Memory B cell (primary cell): Measurements from ENCODE around the gene HIVEP3.
"Not testable (repeated sequence)": the region's sequence is repeated elsewhere in the genome, so short reads cannot be mapped to it uniquely, and the experiment has no call there.

Source experiments
- ATAC-seq: fragments of 150-1000 bp; cut with Tn5 transposase; 2 replicates; pipeline ENCODE4 v1.10.0; 2021; ENCODE audit warnings: low read depth, mild to moderate bottlenecking, moderate library complexity
- DNase-seq, 2 donors: peaks; one replicate each; pipeline ENCODE4 v3.0.0; 2022; ENCODE audit warnings: low spot score in 2 of 2
- H3K27ac Mint-ChIP-seq: one replicate; pipeline ENCODE4 v1.8.0; 2022; ENCODE audit warnings: mild to moderate bottlenecking, moderate library complexity, mixed read lengths
- H3K27me3 Mint-ChIP-seq: one replicate; pipeline ENCODE4 v1.8.0; 2022; ENCODE audit warnings: mixed read lengths
- H3K36me3 Mint-ChIP-seq: one replicate; pipeline ENCODE4 v1.8.0; 2022; ENCODE audit warnings: mild to moderate bottlenecking, mixed read lengths
- H3K4me1 Mint-ChIP-seq: one replicate; pipeline ENCODE4 v1.8.0; 2022; ENCODE audit warnings: mixed read lengths
- H3K4me3 Mint-ChIP-seq: one replicate; pipeline ENCODE4 v1.8.0; 2022; ENCODE audit warnings: mild to moderate bottlenecking, moderate library complexity, mixed read lengths
- H3K9me3 Mint-ChIP-seq: one replicate; pipeline ENCODE4 v1.8.0; 2022; ENCODE audit warnings: mixed read lengths

Gene HIVEP3

GRCh38 chr1:41564741-41565475, 353.8 kb downstream of the HIVEP3 start:
- Mint-ChIP-seq H3K36me3 (peaks cover 35% of the 10 kb centered on the region), H3K4me1 (peaks cover 9% of the 10 kb centered on the region), H3K27me3 (no peaks in the 10 kb centered on the region), H3K4me3 (no peak overlapping the region), H3K9me3 (no peaks in the 10 kb centered on the region), H3K27ac (no peak overlapping the region)
- no peak for DNase-seq
- no peak for ATAC-seq

- ATAC-seq (no peak), DNase-seq (no peak)
- H3K27me3 Mint-ChIP-seq: no peaks in the 10 kb centered on the region
- peaks cover 9% of the 10 kb centered on the region for H3K4me1 Mint-ChIP-seq
- H3K9me3 Mint-ChIP-seq: no peaks in the 10 kb centered on the region
- H3K27ac Mint-ChIP-seq: no peak overlapping the region
- no peak overlapping the region for H3K4me3 Mint-ChIP-seq
- peaks cover 31% of the 10 kb centered on the region for H3K36me3 Mint-ChIP-seq
These were observed 356.4 kb downstream of the HIVEP3 start for GRCh38 chr1:41562328-41562727.

GRCh38 chr1:41560931-41561330, 357.8 kb downstream of the HIVEP3 start:
- Mint-ChIP-seq H3K27ac (no peak overlapping the region), H3K9me3 (no peaks in the 10 kb centered on the region), H3K27me3 (no peaks in the 10 kb centered on the region), H3K4me3 (no peak overlapping the region), H3K36me3 (peaks cover 28% of the 10 kb centered on the region), H3K4me1 (no peaks in the 10 kb centered on the region)
- no peak for ATAC-seq
- no peak for DNase-seq

- no peak for ATAC-seq
- H3K27ac Mint-ChIP-seq: no peak overlapping the region
- no peak for DNase-seq
- peaks cover 2% of the 10 kb centered on the region for H3K9me3 Mint-ChIP-seq
- H3K36me3 Mint-ChIP-seq: peaks cover 32% of the 10 kb centered on the region
- H3K27me3 Mint-ChIP-seq: no peaks in the 10 kb centered on the region
- H3K4me3 Mint-ChIP-seq: no peak overlapping the region
- H3K4me1 Mint-ChIP-seq: peaks cover 2% of the 10 kb centered on the region
These were observed 358.2 kb downstream of the HIVEP3 start for GRCh38 chr1:41560496-41560895.

GRCh38 chr1:41559331-41559730, 359.4 kb downstream of the HIVEP3 start:
- peaks cover 2% of the 10 kb centered on the region for H3K9me3 Mint-ChIP-seq
- no peaks in the 10 kb centered on the region for H3K27me3 Mint-ChIP-seq
- H3K4me1 Mint-ChIP-seq: peaks cover 2% of the 10 kb centered on the region
- no peak for ATAC-seq
- peaks cover 29% of the 10 kb centered on the region for H3K36me3 Mint-ChIP-seq
- DNase-seq: no peak
- no peak overlapping the region for H3K27ac Mint-ChIP-seq
- no peak overlapping the region for H3K4me3 Mint-ChIP-seq

- Mint-ChIP-seq H3K36me3 (peaks cover 26% of the 10 kb centered on the region), H3K4me3 (no peak overlapping the region), H3K9me3 (peaks cover 2% of the 10 kb centered on the region), H3K4me1 (peaks cover 2% of the 10 kb centered on the region), H3K27me3 (no peaks in the 10 kb centered on the region), H3K27ac (no peak overlapping the region)
- no peak for DNase-seq
- no peak for ATAC-seq
These were observed 360.0 kb downstream of the HIVEP3 start for GRCh38 chr1:41558761-41559171.

- no peak overlapping the region for H3K4me3 Mint-ChIP-seq
- peaks cover 24% of the 10 kb centered on the region for H3K36me3 Mint-ChIP-seq
- peaks cover 2% of the 10 kb centered on the region for H3K4me1 Mint-ChIP-seq
- ATAC-seq (no peak), DNase-seq (no peak)
- H3K27ac Mint-ChIP-seq: no peak overlapping the region
- no peaks in the 10 kb centered on the region for H3K27me3 Mint-ChIP-seq
- peaks cover 2% of the 10 kb centered on the region for H3K9me3 Mint-ChIP-seq
These were observed 360.8 kb downstream of the HIVEP3 start for GRCh38 chr1:41557751-41558455.

GRCh38 chr1:41554746-41555145, 364.0 kb downstream of the HIVEP3 start:
- peaks cover 12% of the 10 kb centered on the region for H3K4me1 Mint-ChIP-seq
- H3K9me3 Mint-ChIP-seq, H3K27ac Mint-ChIP-seq, H3K4me3 Mint-ChIP-seq, ATAC-seq, DNase-seq, H3K27me3 Mint-ChIP-seq: not testable (repeated sequence)
- H3K36me3 Mint-ChIP-seq: peaks cover 22% of the 10 kb centered on the region

GRCh38 chr1:41547781-41548560, 370.8 kb downstream of the HIVEP3 start:
- ATAC-seq: no peak
- DNase-seq: no peak
- H3K36me3 Mint-ChIP-seq: peaks cover 1% of the 10 kb centered on the region
- peaks cover 7% of the 10 kb centered on the region for H3K9me3 Mint-ChIP-seq
- H3K27me3 Mint-ChIP-seq: no peaks in the 10 kb centered on the region
- peaks cover 10% of the 10 kb centered on the region for H3K4me1 Mint-ChIP-seq
- H3K27ac Mint-ChIP-seq: peak overlapping the region; percentile 5
- H3K4me3 Mint-ChIP-seq: no peak overlapping the region

- H3K27ac Mint-ChIP-seq: no peak overlapping the region
- H3K27me3 Mint-ChIP-seq: no peaks in the 10 kb centered on the region
- H3K36me3 Mint-ChIP-seq: peaks cover 3% of the 10 kb centered on the region
- H3K4me3 Mint-ChIP-seq: no peak overlapping the region
- peaks cover 10% of the 10 kb centered on the region for H3K4me1 Mint-ChIP-seq
- ATAC-seq (no peak), DNase-seq (no peak)
- peaks cover 5% of the 10 kb centered on the region for H3K9me3 Mint-ChIP-seq
These were observed 371.4 kb downstream of the HIVEP3 start for GRCh38 chr1:41547336-41547735.

- ATAC-seq: no peak
- no peak for DNase-seq
- Mint-ChIP-seq H3K36me3 (peaks cover 4% of the 10 kb centered on the region), H3K27me3 (no peaks in the 10 kb centered on the region), H3K27ac (no peak overlapping the region), H3K4me1 (peaks cover 8% of the 10 kb centered on the region), H3K9me3 (peaks cover 5% of the 10 kb centered on the region), H3K4me3 (no peak overlapping the region)
These were observed 371.9 kb downstream of the HIVEP3 start for GRCh38 chr1:41546833-41547135.

- Mint-ChIP-seq H3K27me3 (no peaks in the 10 kb centered on the region), H3K9me3 (peaks cover 5% of the 10 kb centered on the region), H3K4me1 (peaks cover 8% of the 10 kb centered on the region), H3K36me3 (peaks cover 3% of the 10 kb centered on the region), H3K4me3 (no peak overlapping the region), H3K27ac (no peak overlapping the region)
- DNase-seq: no peak
- no peak for ATAC-seq
These were observed 372.5 kb downstream of the HIVEP3 start for GRCh38 chr1:41545996-41546832.

- H3K4me1 Mint-ChIP-seq: peaks cover 26% of the 10 kb centered on the region
- peaks cover 5% of the 10 kb centered on the region for H3K9me3 Mint-ChIP-seq
- DNase-seq (no peak), ATAC-seq (no peak)
- H3K36me3 Mint-ChIP-seq: peaks cover 3% of the 10 kb centered on the region
- no peaks in the 10 kb centered on the region for H3K27me3 Mint-ChIP-seq
- H3K4me3 Mint-ChIP-seq: no peak overlapping the region
- no peak overlapping the region for H3K27ac Mint-ChIP-seq
These were observed 376.4 kb downstream of the HIVEP3 start for GRCh38 chr1:41542196-41542930.
